Liver (tissue), 3 donors: ENCODE measurements around the gene KATNAL1.

Experiments used
- EGR1 ChIP-seq, 2 donors: IDR thresholded peaks; 2 replicates each; pipeline ENCODE4 v1.6.1; 2016 to 2018; ENCODE audit warnings: antibody characterized with exemption in 2 of 2, low read depth in 2 of 2
- FOXA1 ChIP-seq: IDR thresholded peaks from 2 replicates; pipeline ENCODE4 v1.6.1; 2016; ENCODE audit warnings: antibody characterized with exemption
- GABPA ChIP-seq, 2 donors: IDR thresholded peaks in 1 of 2; conservative IDR thresholded peaks in 1 of 2; 2 replicates each; pipeline ENCODE4 v1.6.1; 2016; ENCODE audit warnings: antibody characterized with exemption in 2 of 2, mild to moderate bottlenecking in 1 of 2, moderate library complexity in 1 of 2
- SP1 ChIP-seq: IDR thresholded peaks from 2 replicates; pipeline ENCODE4 v1.6.1; 2018; ENCODE audit warnings: antibody characterized with exemption, mild to moderate bottlenecking
- TAF1 ChIP-seq: conservative IDR thresholded peaks from 2 replicates; pipeline ENCODE4 v1.6.1; 2016; ENCODE audit warnings: antibody characterized with exemption, mild to moderate bottlenecking
- YY1 ChIP-seq: IDR thresholded peaks from 2 replicates; pipeline ENCODE4 v1.6.1; 2016; ENCODE audit warnings: antibody characterized with exemption, mild to moderate bottlenecking
- TF ChIP-seq, protein P1 (sequence below): fragments of 150-350 bp; IDR thresholded peaks from 2 replicates; pipeline ENCODE4 v1.5.1; 2017; ENCODE audit warnings: improper control_type of control experiment, low read depth, low read length; ENCODE audit not compliant: missing input control
- TF ChIP-seq, protein P2 (sequence below): IDR thresholded peaks from 2 replicates; pipeline ENCODE4 v1.6.1; 2016; ENCODE audit warnings: antibody characterized with exemption, mild to moderate bottlenecking
- TF ChIP-seq, protein P3 (sequence below): IDR thresholded peaks from 2 replicates; pipeline ENCODE4 v1.6.1; 2016; ENCODE audit warnings: antibody characterized with exemption
- TF ChIP-seq, protein P4 (sequence below): IDR thresholded peaks from 2 replicates; pipeline ENCODE4 v1.6.1; 2016; ENCODE audit warnings: antibody characterized with exemption
- TF ChIP-seq, protein P5 (sequence below): IDR thresholded peaks from 2 replicates; pipeline ENCODE4 v1.6.1; 2016; ENCODE audit warnings: antibody characterized with exemption
- donor health status: healthy.
- donor health status: healthy.

DNA sequence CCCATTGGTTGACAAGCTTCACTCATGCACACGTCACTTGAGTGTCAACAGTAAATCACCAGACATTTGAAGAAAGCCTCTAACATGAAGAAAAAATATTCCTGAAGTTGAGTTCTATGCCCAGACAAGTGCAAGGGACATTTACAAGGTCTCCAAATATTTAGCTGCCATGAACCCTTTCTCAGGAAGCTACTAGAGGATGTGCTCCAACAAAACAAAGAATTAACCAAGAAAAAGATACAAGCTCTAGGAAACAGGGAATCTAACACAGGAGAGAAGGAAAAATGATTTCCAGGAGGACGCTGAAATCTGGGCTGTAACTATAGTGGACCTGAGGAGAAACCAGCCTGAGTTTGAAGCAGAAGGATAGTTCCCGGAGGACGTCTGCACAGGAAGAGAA, 45.7 kb upstream of the KATNAL1 start:
- TF ChIP-seq, protein P1, sequence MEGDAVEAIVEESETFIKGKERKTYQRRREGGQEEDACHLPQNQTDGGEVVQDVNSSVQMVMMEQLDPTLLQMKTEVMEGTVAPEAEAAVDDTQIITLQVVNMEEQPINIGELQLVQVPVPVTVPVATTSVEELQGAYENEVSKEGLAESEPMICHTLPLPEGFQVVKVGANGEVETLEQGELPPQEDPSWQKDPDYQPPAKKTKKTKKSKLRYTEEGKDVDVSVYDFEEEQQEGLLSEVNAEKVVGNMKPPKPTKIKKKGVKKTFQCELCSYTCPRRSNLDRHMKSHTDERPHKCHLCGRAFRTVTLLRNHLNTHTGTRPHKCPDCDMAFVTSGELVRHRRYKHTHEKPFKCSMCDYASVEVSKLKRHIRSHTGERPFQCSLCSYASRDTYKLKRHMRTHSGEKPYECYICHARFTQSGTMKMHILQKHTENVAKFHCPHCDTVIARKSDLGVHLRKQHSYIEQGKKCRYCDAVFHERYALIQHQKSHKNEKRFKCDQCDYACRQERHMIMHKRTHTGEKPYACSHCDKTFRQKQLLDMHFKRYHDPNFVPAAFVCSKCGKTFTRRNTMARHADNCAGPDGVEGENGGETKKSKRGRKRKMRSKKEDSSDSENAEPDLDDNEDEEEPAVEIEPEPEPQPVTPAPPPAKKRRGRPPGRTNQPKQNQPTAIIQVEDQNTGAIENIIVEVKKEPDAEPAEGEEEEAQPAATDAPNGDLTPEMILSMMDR = no peak
- TF ChIP-seq, protein P2, sequence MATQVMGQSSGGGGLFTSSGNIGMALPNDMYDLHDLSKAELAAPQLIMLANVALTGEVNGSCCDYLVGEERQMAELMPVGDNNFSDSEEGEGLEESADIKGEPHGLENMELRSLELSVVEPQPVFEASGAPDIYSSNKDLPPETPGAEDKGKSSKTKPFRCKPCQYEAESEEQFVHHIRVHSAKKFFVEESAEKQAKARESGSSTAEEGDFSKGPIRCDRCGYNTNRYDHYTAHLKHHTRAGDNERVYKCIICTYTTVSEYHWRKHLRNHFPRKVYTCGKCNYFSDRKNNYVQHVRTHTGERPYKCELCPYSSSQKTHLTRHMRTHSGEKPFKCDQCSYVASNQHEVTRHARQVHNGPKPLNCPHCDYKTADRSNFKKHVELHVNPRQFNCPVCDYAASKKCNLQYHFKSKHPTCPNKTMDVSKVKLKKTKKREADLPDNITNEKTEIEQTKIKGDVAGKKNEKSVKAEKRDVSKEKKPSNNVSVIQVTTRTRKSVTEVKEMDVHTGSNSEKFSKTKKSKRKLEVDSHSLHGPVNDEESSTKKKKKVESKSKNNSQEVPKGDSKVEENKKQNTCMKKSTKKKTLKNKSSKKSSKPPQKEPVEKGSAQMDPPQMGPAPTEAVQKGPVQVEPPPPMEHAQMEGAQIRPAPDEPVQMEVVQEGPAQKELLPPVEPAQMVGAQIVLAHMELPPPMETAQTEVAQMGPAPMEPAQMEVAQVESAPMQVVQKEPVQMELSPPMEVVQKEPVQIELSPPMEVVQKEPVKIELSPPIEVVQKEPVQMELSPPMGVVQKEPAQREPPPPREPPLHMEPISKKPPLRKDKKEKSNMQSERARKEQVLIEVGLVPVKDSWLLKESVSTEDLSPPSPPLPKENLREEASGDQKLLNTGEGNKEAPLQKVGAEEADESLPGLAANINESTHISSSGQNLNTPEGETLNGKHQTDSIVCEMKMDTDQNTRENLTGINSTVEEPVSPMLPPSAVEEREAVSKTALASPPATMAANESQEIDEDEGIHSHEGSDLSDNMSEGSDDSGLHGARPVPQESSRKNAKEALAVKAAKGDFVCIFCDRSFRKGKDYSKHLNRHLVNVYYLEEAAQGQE = no peak
- TF ChIP-seq GABPA (IDR thresholded peaks at IDR 0.05 in 1 of 2, conservative IDR thresholded peaks at IDR 0.05 in 1 of 2) = no peak
- TF ChIP-seq FOXA1 = no peak
- no peak for TF ChIP-seq YY1
- no peak for TF ChIP-seq TAF1
- TF ChIP-seq, protein P3, sequence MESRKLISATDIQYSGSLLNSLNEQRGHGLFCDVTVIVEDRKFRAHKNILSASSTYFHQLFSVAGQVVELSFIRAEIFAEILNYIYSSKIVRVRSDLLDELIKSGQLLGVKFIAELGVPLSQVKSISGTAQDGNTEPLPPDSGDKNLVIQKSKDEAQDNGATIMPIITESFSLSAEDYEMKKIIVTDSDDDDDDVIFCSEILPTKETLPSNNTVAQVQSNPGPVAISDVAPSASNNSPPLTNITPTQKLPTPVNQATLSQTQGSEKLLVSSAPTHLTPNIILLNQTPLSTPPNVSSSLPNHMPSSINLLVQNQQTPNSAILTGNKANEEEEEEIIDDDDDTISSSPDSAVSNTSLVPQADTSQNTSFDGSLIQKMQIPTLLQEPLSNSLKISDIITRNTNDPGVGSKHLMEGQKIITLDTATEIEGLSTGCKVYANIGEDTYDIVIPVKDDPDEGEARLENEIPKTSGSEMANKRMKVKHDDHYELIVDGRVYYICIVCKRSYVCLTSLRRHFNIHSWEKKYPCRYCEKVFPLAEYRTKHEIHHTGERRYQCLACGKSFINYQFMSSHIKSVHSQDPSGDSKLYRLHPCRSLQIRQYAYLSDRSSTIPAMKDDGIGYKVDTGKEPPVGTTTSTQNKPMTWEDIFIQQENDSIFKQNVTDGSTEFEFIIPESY = no peak
- no peak for TF ChIP-seq EGR1 (IDR thresholded peaks at IDR 0.05; ENCODE audit: low read depth in 2 of 2)
- TF ChIP-seq, protein P4, sequence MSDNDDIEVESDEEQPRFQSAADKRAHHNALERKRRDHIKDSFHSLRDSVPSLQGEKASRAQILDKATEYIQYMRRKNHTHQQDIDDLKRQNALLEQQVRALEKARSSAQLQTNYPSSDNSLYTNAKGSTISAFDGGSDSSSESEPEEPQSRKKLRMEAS = no peak
- TF ChIP-seq, protein P5, sequence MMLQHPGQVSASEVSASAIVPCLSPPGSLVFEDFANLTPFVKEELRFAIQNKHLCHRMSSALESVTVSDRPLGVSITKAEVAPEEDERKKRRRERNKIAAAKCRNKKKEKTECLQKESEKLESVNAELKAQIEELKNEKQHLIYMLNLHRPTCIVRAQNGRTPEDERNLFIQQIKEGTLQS = no peak
- no peak for TF ChIP-seq SP1
